NCI-H2196 treated with DMSO at 0.1 percent for 48 hours (cell line): ENCODE results near the gene PUM2.
"Not testable (repeated sequence)": the region's sequence is repeated elsewhere in the genome, so short reads cannot be mapped to it uniquely, and the experiment has no call there.

Source experiments
- DNase-seq: peaks from one replicate; lab custom pipeline; 2025; ENCODE audit not compliant: unreplicated experiment; lab: John Stamatoyannopoulos, UW

PUM2 gene

DNA sequence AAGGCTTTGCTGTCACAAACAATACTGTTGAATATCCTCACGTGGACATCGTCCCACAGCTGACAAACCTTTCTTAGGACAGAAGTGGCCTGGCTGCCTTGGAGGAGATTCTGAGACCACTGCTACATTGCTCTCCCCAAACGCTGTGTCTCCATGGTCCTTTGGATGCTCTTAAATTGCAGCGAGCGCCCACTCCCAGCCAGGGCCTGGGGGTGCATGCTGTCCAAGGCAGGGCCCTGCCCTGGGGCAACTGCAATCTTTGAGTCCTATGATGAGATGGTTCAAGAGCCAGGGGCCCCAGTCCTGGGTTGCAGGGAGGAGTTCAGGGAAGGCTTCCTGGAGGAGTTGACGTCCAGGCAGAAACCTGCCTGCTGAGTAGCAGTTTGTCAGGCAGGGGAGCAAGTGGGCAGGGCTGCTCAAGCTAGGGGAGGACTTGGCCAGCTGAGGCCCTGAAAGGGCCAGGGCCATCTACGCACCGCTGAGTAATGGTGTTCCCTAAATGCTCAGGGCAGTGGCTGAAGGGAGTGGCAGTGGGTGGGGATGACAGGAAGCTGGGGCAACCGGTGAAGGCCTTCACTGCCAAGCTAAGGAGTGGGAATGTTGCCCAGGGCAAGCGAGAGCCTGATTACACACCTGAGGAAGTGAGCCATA lies 114.9 kb downstream of the PUM2 start:
- no peak for DNase-seq

- not testable (repeated sequence) for DNase-seq
Measured at GRCh38 chr2:20234597-20234996, 116.0 kb downstream of the PUM2 start.

- DNase-seq = no peak
Measured at GRCh38 chr2:20232837-20233207, 117.8 kb downstream of the PUM2 start.

GRCh38 chr2:20231598-20232026 lies 119.0 kb downstream of the PUM2 start:
- DNase-seq = peak; percentile 80

DNA sequence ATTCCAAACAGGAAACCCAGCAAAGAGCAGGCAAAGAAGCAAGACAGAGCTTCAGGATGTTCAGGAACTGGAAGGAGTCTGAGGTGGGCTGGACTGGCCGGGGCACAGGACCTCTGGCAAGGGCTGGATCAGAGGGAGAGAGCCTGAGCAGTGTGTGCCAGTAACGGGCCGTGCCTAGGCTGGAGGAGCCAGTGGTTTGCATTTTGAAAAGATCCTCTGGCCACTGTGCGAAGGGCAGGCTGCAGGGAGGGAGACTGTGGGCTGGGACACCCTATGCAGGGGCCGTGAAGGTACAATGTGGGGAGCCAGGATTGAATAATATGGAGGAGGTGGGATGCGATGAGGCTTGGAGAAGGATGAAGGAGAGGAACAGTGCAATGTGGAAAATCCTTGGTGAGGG lies 119.5 kb downstream of the PUM2 start:
- DNase-seq = no peak

GRCh38 chr2:20230114-20230425 lies 120.6 kb downstream of the PUM2 start:
- DNase-seq = no peak

- no peak for DNase-seq
Measured at GRCh38 chr2:20229322-20230113, 121.1 kb downstream of the PUM2 start.

GRCh38 chr2:20227894-20228505 lies 122.6 kb downstream of the PUM2 start:
- no peak for DNase-seq

DNA sequence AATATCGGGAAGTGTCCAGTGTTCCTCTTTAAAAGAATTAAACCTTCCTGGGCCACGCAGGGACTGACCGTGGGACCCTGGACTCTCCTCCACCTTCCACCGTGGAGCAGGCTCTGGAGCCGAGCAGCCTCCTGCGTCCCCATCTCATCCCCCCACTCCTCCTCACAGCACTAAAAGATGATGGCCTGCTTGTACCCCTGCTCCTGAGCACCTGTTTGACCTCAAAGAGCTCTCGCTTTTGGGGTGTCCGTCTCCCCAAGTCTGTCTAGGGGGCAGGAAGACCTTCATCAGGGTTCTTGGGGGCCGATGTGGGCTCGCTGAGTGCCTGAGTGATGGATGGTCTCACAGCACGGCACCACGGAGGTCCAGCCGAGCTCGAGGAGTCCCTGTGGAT lies 124.5 kb downstream of the PUM2 start:
- DNase-seq = no peak

- DNase-seq = peak; percentile 55
Measured at GRCh38 chr2:20225294-20226151, 125.1 kb downstream of the PUM2 start.

- peak; percentile 55 for DNase-seq
Measured at GRCh38 chr2:20224716-20225293, 125.8 kb downstream of the PUM2 start, which contains the start of gene SDC1. TSS of gene SDC1 (minus strand) at chr2:20225130. CDS start at chr2:20224867, 263 bp downstream.

DNA sequence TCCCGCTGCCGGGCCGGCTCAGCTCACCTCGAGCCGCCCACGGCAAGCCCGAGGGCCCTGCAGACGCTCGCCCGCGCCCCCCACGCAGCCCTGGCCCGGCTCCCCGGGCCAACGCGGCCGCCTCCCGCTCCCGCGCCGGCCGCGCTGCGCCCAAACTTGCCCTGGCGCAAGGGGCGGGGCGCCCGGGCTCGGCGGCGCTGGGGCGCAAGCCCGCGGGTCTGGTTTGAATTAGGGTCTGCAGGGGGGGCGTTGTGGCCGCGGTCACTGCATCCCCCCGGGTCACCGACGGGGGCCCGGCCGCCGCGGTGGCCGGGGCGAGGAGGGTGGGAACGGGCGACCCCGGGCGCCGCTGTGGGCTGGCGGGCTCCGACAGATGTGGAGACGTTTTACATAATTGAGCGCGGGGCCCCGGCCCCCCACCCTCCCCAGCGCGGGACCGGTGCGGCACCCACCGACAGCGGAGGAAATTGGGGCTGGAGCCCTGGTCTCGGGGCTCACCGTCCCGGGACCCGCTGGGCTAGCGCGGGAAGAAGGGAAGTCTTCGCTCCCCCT lies 126.4 kb downstream of the PUM2 start:
- no peak for DNase-seq

DNA sequence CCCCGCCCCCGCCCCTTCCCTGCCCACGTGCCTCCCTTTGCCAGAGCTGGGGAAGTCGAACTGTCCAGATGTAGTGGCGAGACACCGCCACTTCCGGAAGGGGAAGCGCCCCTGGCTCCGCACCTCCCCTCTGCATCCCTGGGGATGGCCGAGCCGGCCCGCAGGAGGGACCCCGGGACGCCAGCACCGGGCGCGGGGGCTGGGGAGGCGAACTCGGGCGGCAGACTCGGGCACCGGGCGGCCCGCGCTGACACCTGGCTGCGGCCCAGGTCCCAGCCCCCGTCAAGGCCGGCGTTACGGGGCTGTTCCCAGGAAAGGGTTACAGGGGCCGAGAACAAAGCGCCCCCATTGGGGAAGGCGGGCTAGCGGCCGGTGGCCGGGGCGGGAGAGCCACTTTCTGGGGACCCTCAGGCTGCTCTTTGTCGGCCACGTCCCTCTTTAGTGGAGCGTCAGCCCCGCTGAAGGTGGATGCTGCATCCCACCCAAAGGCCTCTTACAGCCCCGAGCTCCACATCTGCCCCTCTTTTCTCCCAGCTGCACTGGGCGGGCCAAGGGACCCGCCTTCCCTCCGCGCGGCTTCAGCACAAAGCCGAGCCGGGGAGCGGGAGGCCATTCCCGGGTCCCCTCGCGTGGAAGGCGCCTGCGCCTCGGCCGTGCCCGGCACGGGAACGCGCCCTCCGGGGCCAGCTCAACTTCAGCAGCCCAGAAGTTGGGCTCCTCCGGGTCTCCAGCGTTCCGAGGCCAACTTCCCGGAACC lies 127.1 kb downstream of the PUM2 start:
- peak; percentile 30 for DNase-seq

DNA sequence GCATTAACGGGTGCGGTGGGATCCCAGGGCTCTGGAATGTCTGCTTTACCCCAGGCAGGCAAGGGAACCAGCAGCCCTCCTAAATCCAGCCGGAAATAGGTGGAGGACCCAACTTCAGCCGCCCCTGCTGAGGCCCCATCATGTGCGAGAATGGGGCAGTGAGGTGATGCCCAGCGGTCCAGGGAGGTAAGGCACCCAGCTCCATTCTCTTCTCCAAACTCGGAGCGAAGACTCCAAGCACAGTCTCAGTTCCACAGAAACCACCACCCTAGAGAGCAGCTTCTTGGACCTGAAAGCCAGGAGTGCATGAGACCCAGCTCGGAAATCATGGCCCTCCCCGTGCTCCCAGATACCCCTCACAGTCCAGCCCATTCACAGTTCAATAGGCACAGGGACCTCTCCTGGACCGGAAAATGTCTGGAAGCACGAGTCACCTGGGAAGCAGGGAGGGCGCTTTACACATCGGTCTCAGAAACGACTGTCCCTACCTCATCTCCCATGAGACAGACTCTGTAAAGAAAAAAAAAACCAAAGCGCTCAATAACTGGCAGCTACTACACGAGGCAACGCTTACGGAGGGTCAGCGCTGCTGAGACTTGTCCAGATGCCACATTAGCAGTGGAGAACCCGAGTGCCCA lies 127.8 kb downstream of the PUM2 start:
- no peak for DNase-seq

DNA sequence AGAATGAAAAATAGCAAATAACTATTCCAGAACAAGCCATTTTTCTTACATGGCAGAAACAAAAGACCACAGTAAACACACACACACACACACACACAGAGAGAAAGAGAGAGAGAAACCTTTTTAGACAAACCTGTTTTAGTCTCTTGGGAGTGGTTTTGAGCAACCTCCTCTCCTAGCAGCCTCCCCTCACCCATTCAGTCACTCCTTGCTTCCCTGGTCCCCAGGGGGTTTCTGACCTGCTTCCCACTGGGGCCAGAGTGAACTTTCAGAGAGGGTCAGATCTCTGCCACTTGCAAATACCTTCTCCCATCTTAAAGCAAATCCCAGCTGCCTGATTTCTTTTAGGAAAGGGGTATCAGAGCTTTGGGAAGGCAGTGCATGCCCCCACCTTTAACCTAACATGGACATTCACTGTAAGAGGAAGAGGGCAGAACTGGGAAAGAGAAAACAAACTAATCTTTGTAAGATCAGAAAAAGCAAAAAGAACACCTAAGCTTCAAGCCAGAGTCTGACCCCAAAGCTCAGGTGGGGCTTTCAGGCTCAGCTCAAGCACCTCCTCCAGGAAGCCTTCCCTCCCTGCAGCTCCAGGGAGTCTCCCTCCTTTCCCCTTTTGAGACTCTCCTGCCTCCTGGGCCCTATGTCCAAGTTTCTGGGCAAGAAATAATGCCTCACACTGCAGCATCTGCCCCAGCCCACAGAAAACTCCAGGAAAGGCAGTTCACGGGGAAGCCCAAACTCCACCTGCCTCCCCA lies 128.5 kb downstream of the PUM2 start:
- DNase-seq = no peak

DNA sequence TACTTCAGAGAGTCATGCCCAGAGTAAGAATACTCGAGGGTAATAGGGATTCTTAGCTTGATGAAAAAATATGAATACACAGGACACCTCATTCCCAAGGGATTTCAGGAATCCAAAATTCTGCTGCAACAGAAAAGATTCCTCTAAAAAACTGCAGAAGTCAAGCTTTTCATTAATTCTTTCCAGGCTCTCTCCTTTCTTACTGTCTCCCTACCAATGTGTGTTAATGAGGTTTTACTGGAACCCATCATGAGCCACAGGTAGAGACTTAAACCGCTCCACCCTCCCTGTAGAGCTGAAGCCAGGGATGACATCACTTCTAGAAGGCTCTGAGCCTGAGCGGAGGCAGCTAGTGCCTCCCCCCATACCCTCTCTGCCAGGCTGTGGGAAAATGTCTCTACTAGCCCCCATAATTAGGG lies 129.1 kb downstream of the PUM2 start:
- DNase-seq = no peak

DNA sequence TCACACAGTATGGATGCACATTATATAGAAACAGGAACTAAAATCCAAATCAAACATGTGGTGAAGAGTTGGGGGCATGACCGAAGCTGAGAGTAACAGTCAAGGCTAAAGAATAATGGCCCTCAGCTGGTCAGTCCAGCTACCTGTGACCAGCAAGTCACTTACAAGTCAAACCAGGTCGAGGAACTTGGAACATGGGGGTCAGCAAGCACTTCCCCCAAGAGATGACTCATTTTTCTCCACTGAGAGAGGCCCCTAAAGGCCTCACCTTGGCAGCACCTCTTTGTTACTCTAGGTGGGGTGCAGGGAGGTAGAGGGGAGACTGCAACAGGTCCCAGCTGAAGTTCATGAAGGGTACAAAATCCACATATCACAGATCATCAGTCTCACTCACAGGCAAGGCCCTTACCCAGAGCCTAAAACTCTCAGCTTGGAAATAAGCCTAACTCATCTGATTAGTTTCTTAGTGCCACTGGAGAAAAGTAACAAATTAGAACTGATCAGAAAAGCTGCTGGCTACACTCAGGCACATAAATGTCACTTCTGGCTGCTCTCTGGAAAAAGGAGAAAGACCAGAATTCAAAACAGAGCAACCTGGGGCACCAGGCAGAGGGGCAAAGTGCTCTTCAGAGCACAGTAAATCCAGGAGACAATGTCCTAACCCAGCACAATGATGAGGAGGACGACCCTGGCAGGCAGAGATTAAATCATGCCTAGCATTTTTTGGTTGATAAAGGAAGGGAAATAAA lies 129.7 kb downstream of the PUM2 start:
- no peak for DNase-seq

- DNase-seq = no peak
Measured at GRCh38 chr2:20219763-20220380, 130.8 kb downstream of the PUM2 start.
